IMR-90 (cell line): Measurements from ENCODE around the gene DNAH8.

Source experiments
- BHLHE40 ChIP-seq: fragments of 150-350 bp; IDR thresholded peaks from 2 replicates; pipeline ENCODE4 v1.6.1; 2016; ENCODE audit warnings: mild to moderate bottlenecking, low read depth, low read length
- CEBPB ChIP-seq: IDR thresholded peaks from 2 replicates; pipeline ENCODE4 v1.6.1; 2012; ENCODE audit warnings: low read depth, low read length, improper control_type of control experiment
- CHD1 ChIP-seq: IDR thresholded peaks from 2 replicates; pipeline ENCODE4 v1.6.1; 2012; ENCODE audit warnings: low read depth, low read length, improper control_type of control experiment
- CTCF ChIP-seq: conservative IDR thresholded peaks from 2 replicates; pipeline ENCODE4 v1.5.1; 2012; ENCODE audit warnings: mild to moderate bottlenecking, low read depth, low read length, improper control_type of control experiment
- ELK1 ChIP-seq: fragments of 150-350 bp; IDR thresholded peaks from 2 replicates; pipeline ENCODE4 v1.6.1; 2016; ENCODE audit warnings: low read depth, mild to moderate bottlenecking, low read length, moderate library complexity, borderline replicate concordance
- FOS ChIP-seq: fragments of 150-350 bp; IDR thresholded peaks from 2 replicates; pipeline ENCODE4 v1.6.1; 2016; ENCODE audit warnings: low read depth, low read length
- MAFK ChIP-seq: IDR thresholded peaks from 2 replicates; pipeline ENCODE4 v1.6.1; 2012; ENCODE audit warnings: low read depth, low read length, improper control_type of control experiment
- MXI1 ChIP-seq: IDR thresholded peaks from 2 replicates; pipeline ENCODE4 v1.6.1; 2012; ENCODE audit warnings: low read depth, mild to moderate bottlenecking, low read length, moderate library complexity, borderline replicate concordance
- POLR2A ChIP-seq: IDR thresholded peaks from 2 replicates; pipeline ENCODE4 v1.6.1; 2012; ENCODE audit warnings: mild to moderate bottlenecking, low read depth, low read length
- RAD21 ChIP-seq: IDR thresholded peaks from 2 replicates; pipeline ENCODE4 v1.6.1; 2012; ENCODE audit warnings: low read length, improper control_type of control experiment
- RCOR1 ChIP-seq: IDR thresholded peaks from 2 replicates; pipeline ENCODE4 v1.6.1; 2012; ENCODE audit warnings: mild to moderate bottlenecking, low read length, improper control_type of control experiment; ENCODE audit not compliant: insufficient replicate concordance
- RFX5 ChIP-seq: IDR thresholded peaks from 2 replicates; pipeline ENCODE4 v1.8.0; 2012; ENCODE audit warnings: low read depth, mild to moderate bottlenecking, low read length, moderate library complexity
- SMC3 ChIP-seq: fragments of 150-350 bp; IDR thresholded peaks from 2 replicates; pipeline ENCODE4 v1.6.1; 2016; ENCODE audit warnings: low read depth, mild to moderate bottlenecking, antibody characterized with exemption, low read length, moderate library complexity
- USF2 ChIP-seq: fragments of 150-350 bp; IDR thresholded peaks from 2 replicates; pipeline ENCODE4 v1.6.1; 2017; ENCODE audit warnings: mild to moderate bottlenecking, antibody characterized with exemption, low read length, low read depth

DNA sequence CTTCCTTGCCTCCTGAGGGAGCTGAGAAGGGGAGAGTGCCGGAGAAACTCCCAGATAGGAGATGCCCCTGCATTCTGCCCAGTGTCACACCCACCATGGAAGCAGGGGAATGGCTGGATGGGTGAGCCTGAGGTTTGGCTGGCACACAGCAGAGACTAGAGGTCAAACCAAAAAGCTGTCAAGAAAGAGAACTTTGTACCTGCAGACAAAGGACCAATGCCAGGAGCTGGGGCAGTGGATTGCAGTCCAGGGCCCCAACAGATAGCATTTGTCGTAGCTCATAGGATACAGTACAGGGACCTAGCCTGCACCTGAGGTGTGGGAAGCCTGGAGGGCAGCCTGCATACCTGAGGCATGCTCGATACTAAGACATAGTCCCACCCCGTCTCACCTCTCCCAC lies 227.3 kb downstream of the DNAH8 start:
- TF ChIP-seq SMC3 (no peak), CTCF (no peak), USF2 (no peak), RAD21 (no peak), MAFK (no peak), RFX5 (no peak), CHD1 (no peak), CEBPB (no peak), POLR2A (no peak), MXI1 (no peak), ELK1 (no peak), FOS (no peak), BHLHE40 (no peak), RCOR1 (no peak)
